Osteocyte (in vitro differentiated cells): ENCODE data around the gene MEGF11. TPM values are rescaled to one million over a fixed set of nuclear protein-coding genes. Genes with fewer than 3 reads are reported as not detected.

ENCODE experiments used
- DNase-seq: peaks from one replicate; pipeline ENCODE4 v3.0.0; 2021; ENCODE audit warnings: mixed read lengths; ENCODE audit not compliant: unreplicated experiment; ENCODE audit errors: extremely low spot score
- H3K27ac Mint-ChIP-seq: one replicate; pipeline ENCODE4 v1.8.0; 2021; ENCODE audit warnings: mild to moderate bottlenecking, mixed read lengths; ENCODE audit not compliant: unreplicated experiment
- H3K27me3 Mint-ChIP-seq: one replicate; pipeline ENCODE4 v1.8.0; 2021; ENCODE audit warnings: mixed read lengths; ENCODE audit not compliant: unreplicated experiment
- H3K36me3 Mint-ChIP-seq: one replicate; pipeline ENCODE4 v1.8.0; 2021; ENCODE audit warnings: mixed read lengths; ENCODE audit not compliant: unreplicated experiment
- H3K4me1 Mint-ChIP-seq: one replicate; pipeline ENCODE4 v1.8.0; 2021; ENCODE audit warnings: mixed read lengths; ENCODE audit not compliant: unreplicated experiment
- H3K4me3 Mint-ChIP-seq: one replicate; pipeline ENCODE4 v1.8.0; 2021; ENCODE audit warnings: mild to moderate bottlenecking, moderate library complexity, mixed read lengths; ENCODE audit not compliant: unreplicated experiment
- H3K9me3 Mint-ChIP-seq: one replicate; pipeline ENCODE4 v1.8.0; 2021; ENCODE audit warnings: mixed read lengths; ENCODE audit not compliant: unreplicated experiment
- CTCF ChIP-seq: fragments of 200-600 bp; sonication (generic); IDR thresholded peaks from 2 replicates; pipeline ENCODE4 v1.5.0; 2021; ENCODE audit warnings: antibody characterized with exemption, mild to moderate bottlenecking, moderate library complexity
- total RNA-seq: library from RNA; stranded (reverse); gene quantifications from 2 replicates; pipeline ENCODE4 v1.2.1, GENCODE V29; 2021

MEGF11 gene
- total RNA-seq, 1 donor from 2014 or later = not detected

GRCh38 chr15:65917407-65917756 lies 336.2 kb downstream of the MEGF11 start:
- TF ChIP-seq CTCF = no peak
- H3K36me3 Mint-ChIP-seq = peaks cover 6% of the 10 kb centered on the region
- peaks cover 6% of the 10 kb centered on the region for H3K4me1 Mint-ChIP-seq
- no peak for DNase-seq
- no peak overlapping the region for H3K4me3 Mint-ChIP-seq
- no peaks in the 10 kb centered on the region for H3K9me3 Mint-ChIP-seq
- H3K27me3 Mint-ChIP-seq = no peaks in the 10 kb centered on the region
- no peak overlapping the region for H3K27ac Mint-ChIP-seq

GRCh38 chr15:65916664-65917406 lies 336.7 kb downstream of the MEGF11 start:
- TF ChIP-seq CTCF = peak; percentile 64
- no peaks in the 10 kb centered on the region for H3K9me3 Mint-ChIP-seq
- no peak overlapping the region for H3K4me3 Mint-ChIP-seq
- DNase-seq = no peak
- no peak overlapping the region for H3K27ac Mint-ChIP-seq
- H3K27me3 Mint-ChIP-seq = no peaks in the 10 kb centered on the region
- peaks cover 6% of the 10 kb centered on the region for H3K4me1 Mint-ChIP-seq
- H3K36me3 Mint-ChIP-seq = peaks cover 6% of the 10 kb centered on the region

GRCh38 chr15:65916041-65916663 lies 337.4 kb downstream of the MEGF11 start:
- no peaks in the 10 kb centered on the region for H3K9me3 Mint-ChIP-seq
- H3K4me1 Mint-ChIP-seq = peaks cover 6% of the 10 kb centered on the region
- TF ChIP-seq CTCF = no peak
- no peaks in the 10 kb centered on the region for H3K27me3 Mint-ChIP-seq
- peaks cover 6% of the 10 kb centered on the region for H3K36me3 Mint-ChIP-seq
- no peak for DNase-seq
- no peak overlapping the region for H3K4me3 Mint-ChIP-seq
- H3K27ac Mint-ChIP-seq = no peak overlapping the region

- Mint-ChIP-seq H3K36me3 (peaks cover 6% of the 10 kb centered on the region), H3K4me1 (peaks cover 6% of the 10 kb centered on the region), H3K27me3 (no peaks in the 10 kb centered on the region), H3K4me3 (no peak overlapping the region), H3K27ac (no peak overlapping the region), H3K9me3 (no peaks in the 10 kb centered on the region)
- DNase-seq = no peak
- no peak for TF ChIP-seq CTCF
Measured at GRCh38 chr15:65914981-65915925, 338.3 kb downstream of the MEGF11 start.
